Transverse colon (tissue), 4 donors: ENCODE data around the gene ZNF407. TPM values are rescaled to one million over a fixed set of nuclear protein-coding genes. Genes with fewer than 3 reads are reported as not detected.

Source experiments
- DNase-seq: peaks from one replicate; pipeline ENCODE4 v3.0.0-alpha.2; 2019
- H3K27ac ChIP-seq, 4 donors: fragments of 200-600 bp; sonication (generic); 2 replicates each; pipeline ENCODE4 v1.5.1; 2016 to 2018; ENCODE audit warnings: inconsistent platforms in 4 of 4
- H3K27me3 ChIP-seq: fragments of 200-600 bp; sonication (generic); 2 replicates; pipeline ENCODE4 v1.5.1; 2017; ENCODE audit warnings: inconsistent platforms
- H3K36me3 ChIP-seq, 4 donors: fragments of 200-600 bp; sonication (generic); 2 replicates each; pipeline ENCODE4 v1.5.1; 2017 to 2019; ENCODE audit warnings: inconsistent platforms in 4 of 4
- H3K4me1 ChIP-seq, 4 donors: fragments of 200-600 bp; sonication (generic); 2 replicates each; pipeline ENCODE4 v1.5.1; 2017 to 2020; ENCODE audit warnings: inconsistent platforms in 4 of 4
- H3K4me3 ChIP-seq, 4 donors: fragments of 200-600 bp; sonication (generic); 1 replicate in 1 of 4; 2 replicates in 3 of 4; pipeline versions ENCODE4 v1.5.1 to v1.6.1; 2017 to 2019; ENCODE audit warnings: inconsistent platforms in 4 of 4
- H3K9me3 ChIP-seq, 2 donors: fragments of 200-600 bp; sonication (generic); 2 replicates each; pipeline ENCODE4 v1.5.1; 2017 to 2019; ENCODE audit warnings: inconsistent platforms in 2 of 2
- EP300 ChIP-seq: sonication (generic); formaldehyde crosslinking; IDR thresholded peaks from one replicate; pipeline ENCODE4 v1.6.1; 2017; ENCODE audit warnings: antibody characterized with exemption, low read depth
- POLR2A ChIP-seq: fragments of 450-650 bp; IDR thresholded peaks from one replicate; pipeline ENCODE4 v1.6.1; 2016; ENCODE audit warnings: antibody characterized with exemption, mild to moderate bottlenecking, moderate library complexity
- POLR2AphosphoS5 ChIP-seq, 3 donors: sonication (generic); formaldehyde crosslinking; IDR thresholded peaks; one replicate each; pipeline ENCODE4 v1.6.1; 2016; ENCODE audit warnings: antibody characterized with exemption in 3 of 3
- WGBS, 2 donors: methylation state at CpG; one replicate each; pipeline ENCODE4 v1.1.5; 2018; ENCODE audit warnings: low coverage in 1 of 2; 5-methylcytosine and 5-hydroxymethylcytosine counted together
- in situ Hi-C, 4 donors: fragments of 200-750 bp; cut with MboI; loops; one replicate each; pipeline versions ENCODE4 v1.15.0 to v1.15.1; 2017; ENCODE audit warnings: low sequenced_read_pairs in 3 of 4, low pct_ligation_motif_present in 1 of 4, low pct_unique_long_range_greater_than_20kb in 1 of 4
- intact Hi-C: fragments of 100-400 bp; cut with DNase I; formaldehyde crosslinking; loops from one replicate; pipeline ENCODE4 v1.15.1; 2023; ENCODE audit warnings: low total_unique reads
- total RNA-seq, 4 donors: library from RNA; depleted of rRNA; stranded (reverse); fragments of >200 nt; gene quantifications; one replicate each; pipeline ENCODE4 v1.1.0, GENCODE V29; 2016
- TF ChIP-seq, protein P1 (sequence below), 5 experiments: fragments of 200-600 bp in 3 of 5; fragments of 450-650 bp in 2 of 5; sonication (generic) in 3 of 5; IDR thresholded peaks; 1 replicate in 2 of 5; 2 replicates in 3 of 5; pipeline ENCODE4 v1.5.1; 2016 to 2017; ENCODE audit warnings: antibody characterized with exemption in 5 of 5, inconsistent platforms in 3 of 5, mild to moderate bottlenecking in 2 of 5, moderate library complexity in 1 of 5

The ZNF407 gene
- total RNA-seq, 4 donors from 2014 or later = 13.5 to 24.1 (median 20.1) TPM

DNA sequence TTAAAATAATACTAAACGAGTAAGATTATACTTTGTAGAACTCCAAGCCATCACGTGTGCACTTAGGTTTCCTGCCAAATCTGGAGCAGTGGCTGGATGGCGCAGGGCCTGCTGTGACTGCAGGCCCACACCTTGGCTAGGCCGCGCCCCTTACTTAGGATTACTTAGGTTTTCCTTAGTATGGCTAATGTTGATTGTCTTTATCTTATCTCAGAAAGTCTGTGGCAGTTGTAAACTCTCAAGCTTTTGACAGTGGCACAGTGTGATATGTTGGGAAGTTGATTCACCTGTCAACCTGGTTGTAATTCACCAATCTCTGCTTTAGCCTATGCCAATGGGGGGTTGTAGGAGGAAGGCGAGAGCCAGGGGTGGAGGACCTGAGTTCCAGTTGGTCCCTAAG lies 208.4 kb downstream of the ZNF407 start:
- in situ Hi-C loops = no loop called here
- peaks cover 0 to 18% (median 8%) of the 10 kb centered on the region in 4 donors for H3K4me1 ChIP-seq
- H3K27ac ChIP-seq = peak overlapping the region; percentile 13 to 48 (median 28)
- H3K4me3 ChIP-seq = no peak overlapping the region
- intact Hi-C loops = no loop called here
- no peaks in the 10 kb centered on the region for H3K36me3 ChIP-seq
- 43 to 64% methylated on average over 4 to 6 of the region's 6 CpGs for WGBS, 2 donors
- H3K27me3 ChIP-seq = no peaks in the 10 kb centered on the region
- no peaks in the 10 kb centered on the region for H3K9me3 ChIP-seq
- DNase-seq = peak; percentile 63
- TF ChIP-seq POLR2AphosphoS5 (IDR thresholded peaks at IDR 0.05) = no peak

DNA sequence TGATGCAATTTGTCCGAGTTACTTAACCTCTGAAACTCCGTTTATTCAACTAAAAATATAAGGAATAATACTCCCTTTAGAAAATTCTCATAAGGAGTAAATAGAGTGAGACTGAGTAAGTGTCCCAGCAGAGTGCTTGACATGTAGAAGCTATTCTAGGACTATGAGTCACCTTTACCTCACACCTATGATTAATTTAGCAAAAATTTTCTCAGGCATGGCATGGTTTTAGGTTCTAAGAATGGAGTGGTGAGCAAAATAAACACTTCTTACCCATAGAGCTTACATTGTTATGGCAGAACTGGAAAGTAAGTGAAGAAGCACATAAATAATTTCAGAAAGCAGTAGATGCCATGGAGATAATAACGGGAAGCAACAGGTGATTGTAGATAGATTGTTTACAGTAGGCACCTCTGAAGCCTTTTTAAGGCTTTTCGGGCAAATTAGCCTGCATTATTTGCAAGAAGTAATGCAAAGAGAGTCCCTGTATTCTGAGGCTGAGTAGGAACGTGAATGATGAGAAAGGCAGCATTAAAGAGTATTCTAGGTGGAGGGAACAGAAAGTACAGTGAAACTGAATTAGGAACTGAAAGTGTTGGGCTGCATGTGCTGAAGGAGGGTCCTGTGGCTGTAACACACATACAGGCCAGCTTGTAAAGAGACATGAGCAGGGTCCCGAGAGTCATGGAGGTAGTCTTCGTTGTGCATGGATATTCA lies 209.2 kb downstream of the ZNF407 start:
- Histone ChIP-seq H3K27me3 (no peaks in the 10 kb centered on the region), H3K4me3 (no peak overlapping the region), H3K36me3 (no peaks in the 10 kb centered on the region), H3K4me1 (peaks cover 0 to 18% (median 8%) of the 10 kb centered on the region in 4 donors), H3K9me3 (no peaks in the 10 kb centered on the region), H3K27ac (peak overlapping the region in 3 of 4 donors; percentile 13 to 48 (median 31))
- TF ChIP-seq EP300 = no peak
- TF ChIP-seq, protein P1, sequence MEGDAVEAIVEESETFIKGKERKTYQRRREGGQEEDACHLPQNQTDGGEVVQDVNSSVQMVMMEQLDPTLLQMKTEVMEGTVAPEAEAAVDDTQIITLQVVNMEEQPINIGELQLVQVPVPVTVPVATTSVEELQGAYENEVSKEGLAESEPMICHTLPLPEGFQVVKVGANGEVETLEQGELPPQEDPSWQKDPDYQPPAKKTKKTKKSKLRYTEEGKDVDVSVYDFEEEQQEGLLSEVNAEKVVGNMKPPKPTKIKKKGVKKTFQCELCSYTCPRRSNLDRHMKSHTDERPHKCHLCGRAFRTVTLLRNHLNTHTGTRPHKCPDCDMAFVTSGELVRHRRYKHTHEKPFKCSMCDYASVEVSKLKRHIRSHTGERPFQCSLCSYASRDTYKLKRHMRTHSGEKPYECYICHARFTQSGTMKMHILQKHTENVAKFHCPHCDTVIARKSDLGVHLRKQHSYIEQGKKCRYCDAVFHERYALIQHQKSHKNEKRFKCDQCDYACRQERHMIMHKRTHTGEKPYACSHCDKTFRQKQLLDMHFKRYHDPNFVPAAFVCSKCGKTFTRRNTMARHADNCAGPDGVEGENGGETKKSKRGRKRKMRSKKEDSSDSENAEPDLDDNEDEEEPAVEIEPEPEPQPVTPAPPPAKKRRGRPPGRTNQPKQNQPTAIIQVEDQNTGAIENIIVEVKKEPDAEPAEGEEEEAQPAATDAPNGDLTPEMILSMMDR (IDR thresholded peaks at IDR 0.05) = no peak
- no peak for TF ChIP-seq POLR2A
- no peak for TF ChIP-seq POLR2AphosphoS5 (IDR thresholded peaks at IDR 0.05)
- WGBS, 2 donors = 79 to 82% methylated on average over 6 to 7 of the region's 7 CpGs
- intact Hi-C loops (no loop called here), in situ Hi-C loops (no loop called here)
- no peak for DNase-seq

DNA sequence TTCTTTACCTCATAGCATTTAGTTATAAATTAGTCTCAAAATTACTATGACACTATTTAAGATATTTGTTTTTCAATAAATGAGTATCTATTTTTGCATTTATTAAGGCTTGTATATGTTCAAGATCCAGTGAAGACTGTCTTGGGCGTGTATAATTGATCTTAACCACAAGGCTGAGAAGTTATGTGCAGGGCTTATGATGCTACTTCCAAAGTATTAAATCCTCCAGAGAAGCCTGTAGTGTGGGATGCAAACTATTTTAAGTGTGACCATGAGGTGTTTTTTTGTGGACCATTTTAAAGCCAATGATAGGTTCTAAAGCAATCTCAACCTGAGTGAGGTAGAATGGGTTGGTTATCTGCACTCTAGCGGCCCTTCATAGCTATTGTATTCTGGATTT lies 219.9 kb downstream of the ZNF407 start:
- 83 to 94% methylated on average over 2 of the region's 2 CpGs for WGBS, 2 donors
- in situ Hi-C loops = no loop called here
- TF ChIP-seq, protein P1 (IDR thresholded peaks at IDR 0.05) = no peak
- TF ChIP-seq POLR2AphosphoS5 (IDR thresholded peaks at IDR 0.05) (no peak), POLR2A (no peak), EP300 (no peak)
- DNase-seq = no peak
- Histone ChIP-seq H3K4me1 (no peaks in the 10 kb centered on the region), H3K27ac (no peak overlapping the region), H3K36me3 (no peaks in the 10 kb centered on the region), H3K27me3 (no peaks in the 10 kb centered on the region), H3K4me3 (no peak overlapping the region), H3K9me3 (no peaks in the 10 kb centered on the region)
- intact Hi-C loops = no loop called here

DNA sequence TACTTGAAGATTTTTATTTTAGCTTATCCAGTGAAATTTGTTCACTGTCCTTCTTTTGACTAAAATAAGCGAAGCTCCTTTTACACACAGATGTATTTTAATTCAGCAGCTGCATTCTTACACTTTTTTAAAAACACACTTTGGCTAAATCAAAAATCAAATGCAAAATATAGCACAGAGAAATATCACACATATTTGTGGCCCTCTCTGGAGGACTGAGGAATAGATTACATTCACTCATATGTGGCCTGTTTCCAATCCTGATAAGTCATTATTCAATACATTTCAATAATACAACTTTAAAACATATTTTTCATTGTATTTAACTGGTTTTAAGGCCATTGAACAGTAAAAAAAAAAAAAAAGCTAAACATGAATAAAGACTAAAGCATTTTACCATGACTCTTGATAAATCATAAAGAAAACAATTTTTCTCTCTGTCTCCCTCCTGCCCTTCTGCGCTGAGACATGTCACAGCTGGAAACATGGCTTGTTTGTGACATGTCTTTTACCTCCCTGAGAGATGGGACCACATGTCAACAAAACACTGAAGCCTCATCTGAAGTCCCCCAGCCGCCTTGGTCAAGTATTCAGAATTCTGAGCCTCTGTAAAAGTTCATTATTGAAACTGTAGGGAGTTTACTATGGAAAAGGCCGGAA lies 221.0 kb downstream of the ZNF407 start:
- DNase-seq = no peak
- H3K27me3 ChIP-seq = no peaks in the 10 kb centered on the region
- no peaks in the 10 kb centered on the region for H3K36me3 ChIP-seq
- no peaks in the 10 kb centered on the region for H3K4me1 ChIP-seq
- TF ChIP-seq, protein P1 (IDR thresholded peaks at IDR 0.05) = no peak
- TF ChIP-seq EP300 (no peak), POLR2A (no peak), POLR2AphosphoS5 (IDR thresholded peaks at IDR 0.05) (no peak)
- 92 to 97% methylated on average over 3 to 4 of the region's 4 CpGs for WGBS, 2 donors
- no peak overlapping the region for H3K4me3 ChIP-seq
- in situ Hi-C loops = no loop called here
- H3K9me3 ChIP-seq = no peaks in the 10 kb centered on the region
- H3K27ac ChIP-seq = no peak overlapping the region
- intact Hi-C loops = no loop called here
